ENCODE results near the gene TSACC. TPM values are rescaled to one million over a fixed set of nuclear protein-coding genes. Genes with fewer than 3 reads are reported as not detected.

Gene TSACC
- total RNA-seq, 1 donor from 2014 or later, result 0.63 TPM

- no peak for TF ChIP-seq CTCF (conservative IDR thresholded peaks at IDR 0.05)
- no peaks in the 10 kb centered on the region for H3K27me3 Mint-ChIP-seq
- H3K27ac Mint-ChIP-seq, result peak within 1 kb of the TSS; percentile 78
- DNase-seq (ENCODE audit: extremely low spot score, unreplicated experiment), result no peak
- H3K36me3 Mint-ChIP-seq, result peaks cover 4% of the 10 kb centered on the region
- H3K4me1 Mint-ChIP-seq (ENCODE audit: unreplicated experiment), result peaks cover 24% of the 10 kb centered on the region
- H3K4me3 Mint-ChIP-seq, result peak within 1 kb of the TSS; percentile 91
- H3K9me3 Mint-ChIP-seq, result no peaks in the 10 kb centered on the region
These were observed 42.9 kb upstream of the TSACC start, which contains the start of gene GLMP for GRCh38 chr1:156295391-156295947. Gene GLMP (minus strand): TSS chr1:156295679. CDS start chr1:156295645, 34 bp downstream.

- Mint-ChIP-seq H3K9me3 (no peaks in the 10 kb centered on the region), H3K4me3 (no peak within 1 kb of the TSS), H3K27ac (no peak within 1 kb of the TSS), H3K36me3 (no peaks in the 10 kb centered on the region), H3K4me1 (ENCODE audit: unreplicated experiment) (peaks cover 11% of the 10 kb centered on the region), H3K27me3 (no peaks in the 10 kb centered on the region)
- TF ChIP-seq CTCF (conservative IDR thresholded peaks at IDR 0.05), result no peak
- no peak for DNase-seq (ENCODE audit: extremely low spot score, unreplicated experiment)
These were observed 39.4 kb upstream of the TSACC start, which contains the start of gene VHLL for GRCh38 chr1:156298852-156299357. Gene VHLL (minus strand): TSS chr1:156299307. CDS start chr1:156299189, 118 bp downstream.

GRCh38 chr1:156303241-156303640 is 35.1 kb upstream of the TSACC start:
- Mint-ChIP-seq H3K4me3 (no peak overlapping the region), H3K27me3 (no peaks in the 10 kb centered on the region), H3K36me3 (peaks cover 11% of the 10 kb centered on the region), H3K27ac (no peak overlapping the region), H3K9me3 (no peaks in the 10 kb centered on the region), H3K4me1 (ENCODE audit: unreplicated experiment) (no peaks in the 10 kb centered on the region)
- no peak for TF ChIP-seq CTCF (conservative IDR thresholded peaks at IDR 0.05)
- no peak for DNase-seq (ENCODE audit: extremely low spot score, unreplicated experiment)

- H3K27ac Mint-ChIP-seq, result no peak overlapping the region
- H3K4me3 Mint-ChIP-seq, result no peak overlapping the region
- peaks cover 18% of the 10 kb centered on the region for H3K36me3 Mint-ChIP-seq
- H3K9me3 Mint-ChIP-seq, result no peaks in the 10 kb centered on the region
- no peaks in the 10 kb centered on the region for H3K27me3 Mint-ChIP-seq
- TF ChIP-seq CTCF (conservative IDR thresholded peaks at IDR 0.05), result no peak
- no peaks in the 10 kb centered on the region for H3K4me1 Mint-ChIP-seq (ENCODE audit: unreplicated experiment)
- DNase-seq (ENCODE audit: extremely low spot score, unreplicated experiment), result no peak
These were observed 33.1 kb upstream of the TSACC start for GRCh38 chr1:156305215-156305614.

GRCh38 chr1:156308078-156308477 is 30.2 kb upstream of the TSACC start:
- no peak overlapping the region for H3K4me3 Mint-ChIP-seq
- no peaks in the 10 kb centered on the region for H3K4me1 Mint-ChIP-seq (ENCODE audit: unreplicated experiment)
- H3K27ac Mint-ChIP-seq, result no peak overlapping the region
- H3K9me3 Mint-ChIP-seq, result no peaks in the 10 kb centered on the region
- H3K36me3 Mint-ChIP-seq, result peaks cover 22% of the 10 kb centered on the region
- TF ChIP-seq CTCF (conservative IDR thresholded peaks at IDR 0.05), result no peak
- no peaks in the 10 kb centered on the region for H3K27me3 Mint-ChIP-seq
- no peak for DNase-seq (ENCODE audit: extremely low spot score, unreplicated experiment)
